ENCODE measurements around the gene SPATA32. TPM values are rescaled to one million over a fixed set of nuclear protein-coding genes. Genes with fewer than 3 reads are reported as not detected.

The SPATA32 gene
- total RNA-seq, 1 donor from 2014 or later, result not detected

GRCh38 chr17:45227926-45228762 is 33.8 kb downstream of the SPATA32 start:
- no peaks in the 10 kb centered on the region for H3K4me1 Mint-ChIP-seq (ENCODE audit: unreplicated experiment)
- H3K27me3 Mint-ChIP-seq, result peaks cover 38% of the 10 kb centered on the region
- H3K36me3 Mint-ChIP-seq, result no peaks in the 10 kb centered on the region
- no peaks in the 10 kb centered on the region for H3K9me3 Mint-ChIP-seq
- DNase-seq (ENCODE audit: extremely low spot score, unreplicated experiment), result no peak
- TF ChIP-seq CTCF (conservative IDR thresholded peaks at IDR 0.05), result no peak
- H3K4me3 Mint-ChIP-seq, result no peak overlapping the region
- no peak overlapping the region for H3K27ac Mint-ChIP-seq

GRCh38 chr17:45227101-45227925 is 34.6 kb downstream of the SPATA32 start:
- H3K36me3 Mint-ChIP-seq, result no peaks in the 10 kb centered on the region
- H3K4me1 Mint-ChIP-seq (ENCODE audit: unreplicated experiment), result no peaks in the 10 kb centered on the region
- H3K27me3 Mint-ChIP-seq, result peaks cover 40% of the 10 kb centered on the region
- no peak overlapping the region for H3K27ac Mint-ChIP-seq
- no peaks in the 10 kb centered on the region for H3K9me3 Mint-ChIP-seq
- TF ChIP-seq CTCF (conservative IDR thresholded peaks at IDR 0.05), result no peak
- H3K4me3 Mint-ChIP-seq, result no peak overlapping the region
- DNase-seq (ENCODE audit: extremely low spot score, unreplicated experiment), result no peak

- Mint-ChIP-seq H3K27ac (no peak overlapping the region), H3K4me1 (ENCODE audit: unreplicated experiment) (no peaks in the 10 kb centered on the region)
Measured at GRCh38 chr17:45226576-45226975, 35.3 kb downstream of the SPATA32 start.

GRCh38 chr17:45225964-45226530 is 35.8 kb downstream of the SPATA32 start:
- Mint-ChIP-seq H3K27ac (no peak overlapping the region), H3K27me3 (peaks cover 43% of the 10 kb centered on the region), H3K36me3 (no peaks in the 10 kb centered on the region), H3K9me3 (no peaks in the 10 kb centered on the region), H3K4me1 (ENCODE audit: unreplicated experiment) (no peaks in the 10 kb centered on the region), H3K4me3 (no peak overlapping the region)
- DNase-seq (ENCODE audit: extremely low spot score, unreplicated experiment), result no peak
- no peak for TF ChIP-seq CTCF (conservative IDR thresholded peaks at IDR 0.05)

More at GRCh38 chr17:45226576-45226975, 35.3 kb downstream of the SPATA32 start:
- TF ChIP-seq CTCF (conservative IDR thresholded peaks at IDR 0.05), result no peak
- DNase-seq (ENCODE audit: extremely low spot score, unreplicated experiment), result no peak
- no peak overlapping the region for H3K4me3 Mint-ChIP-seq
- H3K27me3 Mint-ChIP-seq, result peaks cover 40% of the 10 kb centered on the region
- no peaks in the 10 kb centered on the region for H3K36me3 Mint-ChIP-seq
- H3K9me3 Mint-ChIP-seq, result no peaks in the 10 kb centered on the region

- DNase-seq (ENCODE audit: extremely low spot score, unreplicated experiment), result no peak
- H3K36me3 Mint-ChIP-seq, result no peaks in the 10 kb centered on the region
- H3K27ac Mint-ChIP-seq, result no peak overlapping the region
- no peaks in the 10 kb centered on the region for H3K4me1 Mint-ChIP-seq (ENCODE audit: unreplicated experiment)
- no peaks in the 10 kb centered on the region for H3K9me3 Mint-ChIP-seq
- no peak for TF ChIP-seq CTCF (conservative IDR thresholded peaks at IDR 0.05)
- no peak overlapping the region for H3K4me3 Mint-ChIP-seq
- peaks cover 51% of the 10 kb centered on the region for H3K27me3 Mint-ChIP-seq
Measured at GRCh38 chr17:45225051-45225700, 36.7 kb downstream of the SPATA32 start.
